GM18499 (cell line): ENCODE data around the gene NHSL2.
"Not testable (repeated sequence)": the region's sequence is repeated elsewhere in the genome, so short reads cannot be mapped to it uniquely, and the experiment has no call there.

Experiments used
- ATAC-seq: cut with Tn5 transposase; IDR thresholded peaks from one replicate; pipeline ENCODE4 v1.9.1; 2021; ENCODE audit warnings: moderate number of reproducible peaks; ENCODE audit not compliant: insufficient read depth, unreplicated experiment

NHSL2 gene

GRCh38 chrX:72058346-72058745 lies 147.7 kb downstream of the NHSL2 start:
- ATAC-seq, result not testable (repeated sequence)

DNA sequence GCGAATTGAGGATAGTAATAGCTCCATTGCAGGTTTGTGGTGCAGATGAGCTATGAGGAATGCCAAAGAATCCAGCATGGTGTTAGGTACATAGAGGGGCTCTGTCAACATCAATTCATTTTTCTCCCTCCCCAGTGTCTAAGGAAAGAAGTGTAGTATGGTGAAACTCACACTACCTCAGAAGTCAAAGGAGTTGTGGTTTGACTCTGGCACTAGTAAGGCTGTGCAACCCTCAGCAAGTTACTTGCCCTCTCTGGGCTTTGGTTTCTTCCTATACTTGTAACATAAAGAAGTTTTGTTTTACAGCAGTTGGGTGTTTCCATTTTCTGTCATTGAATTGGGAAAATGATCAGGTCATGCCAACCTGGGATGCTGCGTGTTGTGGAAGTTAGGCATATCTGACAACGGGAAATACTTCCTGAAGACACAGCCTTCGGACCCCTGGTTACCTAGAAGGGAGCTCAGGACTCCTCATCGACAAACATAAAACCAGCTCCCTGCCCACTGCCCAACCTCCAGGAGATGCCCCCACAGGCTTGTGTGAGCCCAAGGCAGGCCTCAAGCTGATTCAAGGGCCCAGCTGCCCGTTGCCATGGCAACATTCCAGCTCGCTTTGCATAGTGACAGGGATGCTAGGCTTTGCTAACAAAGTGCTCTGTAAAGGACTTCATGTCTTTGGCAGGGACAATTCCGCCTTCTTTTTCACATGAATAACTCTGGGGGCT lies 149.7 kb downstream of the NHSL2 start:
- ATAC-seq, result no peak

GRCh38 chrX:72060921-72061490 lies 150.4 kb downstream of the NHSL2 start:
- no peak for ATAC-seq

GRCh38 chrX:72062916-72063315 lies 152.3 kb downstream of the NHSL2 start:
- no peak for ATAC-seq

DNA sequence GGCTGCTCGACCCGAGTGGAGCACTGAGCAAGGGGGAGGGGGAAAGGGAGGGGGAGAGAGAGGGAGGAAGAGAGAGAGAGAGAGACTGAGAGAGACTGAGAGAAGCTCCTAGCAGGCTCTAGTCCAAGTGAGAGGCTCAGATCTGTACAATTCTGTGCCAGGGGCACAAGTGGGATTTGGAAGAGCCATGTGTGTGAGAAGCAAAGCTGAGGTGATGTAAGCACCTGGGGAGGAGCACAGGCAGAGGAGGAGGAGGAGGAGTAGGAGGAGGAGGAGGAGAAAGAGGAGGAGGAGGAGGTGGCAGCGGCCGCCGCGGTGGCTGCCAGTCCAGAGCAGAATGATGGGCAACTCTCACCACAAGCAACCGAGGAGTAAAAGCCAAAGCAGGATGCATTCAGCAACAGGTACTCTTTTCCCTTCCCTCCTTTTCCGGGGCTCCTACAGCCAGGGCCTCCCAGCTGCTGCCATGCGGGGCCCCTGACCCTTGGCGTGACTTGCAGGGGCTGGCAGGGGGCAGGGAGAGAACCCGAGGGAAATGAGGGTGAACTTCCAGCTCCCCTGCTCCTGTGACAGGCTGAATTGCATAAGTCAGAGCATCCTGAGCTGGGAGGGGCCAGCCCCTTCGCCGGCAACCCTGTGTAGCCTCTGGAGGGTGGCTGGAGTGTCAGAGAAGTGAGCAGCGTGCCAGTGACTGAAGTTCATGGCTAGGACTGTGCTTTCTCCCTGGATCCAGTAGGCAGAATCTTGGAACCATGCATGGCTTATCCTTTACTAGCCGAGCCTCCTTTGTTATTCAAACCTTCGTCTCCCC lies 158.9 kb downstream of the NHSL2 start:
- no peak for ATAC-seq

GRCh38 chrX:72071213-72071612 lies 160.6 kb downstream of the NHSL2 start:
- ATAC-seq, result no peak

- no peak for ATAC-seq
These were observed 163.0 kb downstream of the NHSL2 start for GRCh38 chrX:72073633-72074032.

GRCh38 chrX:72078411-72078810 lies 167.8 kb downstream of the NHSL2 start:
- ATAC-seq, result no peak

- no peak for ATAC-seq
These were observed 169.0 kb downstream of the NHSL2 start for GRCh38 chrX:72079607-72080006.

DNA sequence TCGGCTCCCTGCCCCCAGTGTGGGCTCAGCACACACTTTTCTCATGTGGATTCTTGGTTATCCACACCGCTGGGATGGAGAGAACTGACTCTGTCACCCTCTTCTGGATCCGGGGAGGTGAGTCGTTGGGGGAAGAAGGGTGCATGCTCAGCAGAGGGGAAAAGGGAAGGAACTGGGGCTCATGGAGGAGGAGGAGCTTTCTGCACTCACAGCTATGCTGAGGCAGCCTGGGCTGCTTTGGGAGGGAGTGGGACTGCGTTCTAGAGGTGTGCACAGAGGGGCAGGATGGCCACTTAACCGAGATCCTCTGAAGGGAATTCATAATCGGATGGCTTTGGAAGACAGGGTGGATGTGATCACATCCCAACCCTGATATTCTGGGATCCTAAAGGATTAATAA lies 169.5 kb downstream of the NHSL2 start:
- ATAC-seq, result no peak

GRCh38 chrX:72080800-72081199 lies 170.2 kb downstream of the NHSL2 start:
- ATAC-seq, result no peak

DNA sequence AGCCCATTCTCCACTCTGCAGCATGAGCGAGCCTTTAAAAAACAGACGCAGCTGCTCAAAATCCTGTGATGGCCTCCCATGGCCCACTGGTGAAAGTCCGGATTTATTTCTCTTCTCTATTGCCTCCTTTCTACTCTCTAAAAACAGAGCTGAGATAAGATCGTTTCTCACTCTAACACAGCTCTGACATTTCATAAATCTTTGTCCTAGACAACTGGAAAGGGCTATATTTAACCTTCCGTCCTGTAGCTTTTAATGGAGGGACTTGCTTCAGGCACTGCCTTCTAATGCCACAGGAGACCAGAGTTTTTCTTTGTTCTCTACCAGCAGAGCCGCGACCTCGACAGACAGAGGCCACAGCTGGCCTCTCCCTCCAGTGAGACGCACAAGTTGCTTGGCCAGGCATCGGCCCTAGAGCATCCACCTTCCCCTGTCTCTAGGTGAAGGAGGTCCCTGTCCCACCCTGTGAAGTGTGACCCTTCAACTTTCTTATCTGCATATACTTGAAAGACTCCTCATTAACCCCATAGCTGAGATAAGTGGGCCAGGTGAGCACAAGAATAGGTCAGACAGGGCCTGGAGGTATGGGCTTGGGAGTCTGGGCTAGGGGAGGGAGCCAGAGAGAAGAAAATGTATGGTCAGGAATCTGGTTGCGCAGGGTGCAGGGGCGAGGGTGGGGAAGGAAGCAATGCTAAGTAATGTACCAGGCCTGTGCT lies 171.1 kb downstream of the NHSL2 start:
- ATAC-seq, result no peak

DNA sequence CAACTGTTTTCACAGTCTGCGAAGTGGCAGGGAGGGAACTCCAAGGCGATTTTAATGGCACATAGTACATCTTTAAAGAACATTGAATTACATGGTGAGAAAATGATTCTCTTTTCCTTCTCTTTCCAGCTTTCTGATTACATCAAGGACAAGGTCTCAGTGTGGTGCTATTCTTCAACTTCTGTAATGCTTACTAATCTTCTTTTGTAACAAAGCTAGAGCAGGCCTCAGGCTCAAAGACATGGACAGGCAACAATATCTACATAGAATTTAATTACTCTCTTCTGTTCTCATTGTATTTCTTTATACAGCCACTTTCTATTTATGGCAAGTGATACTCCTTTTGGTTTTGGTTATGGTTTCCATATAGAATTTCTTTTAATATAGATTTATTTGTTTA lies 172.6 kb downstream of the NHSL2 start:
- ATAC-seq, result no peak

GRCh38 chrX:72084114-72084513 lies 173.5 kb downstream of the NHSL2 start:
- ATAC-seq, result no peak

DNA sequence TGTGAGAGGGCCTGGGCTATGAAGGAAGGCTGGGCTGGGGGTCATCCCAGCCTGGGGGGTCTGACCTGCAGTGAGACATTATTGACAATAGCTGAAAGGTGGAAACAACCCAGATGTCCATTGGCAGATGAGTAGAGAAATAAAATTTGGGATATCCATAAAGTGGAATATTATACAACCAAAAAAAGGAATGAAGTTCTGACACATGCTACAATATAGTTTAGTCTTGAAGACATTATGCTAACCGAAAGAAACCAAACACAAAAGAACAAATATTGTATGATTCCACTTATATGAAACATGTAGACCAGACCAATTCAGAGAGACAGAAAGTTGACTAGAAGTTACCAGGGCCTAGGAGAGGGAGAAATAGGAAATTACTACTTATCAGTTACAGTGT lies 176.3 kb downstream of the NHSL2 start:
- ATAC-seq, result no peak

DNA sequence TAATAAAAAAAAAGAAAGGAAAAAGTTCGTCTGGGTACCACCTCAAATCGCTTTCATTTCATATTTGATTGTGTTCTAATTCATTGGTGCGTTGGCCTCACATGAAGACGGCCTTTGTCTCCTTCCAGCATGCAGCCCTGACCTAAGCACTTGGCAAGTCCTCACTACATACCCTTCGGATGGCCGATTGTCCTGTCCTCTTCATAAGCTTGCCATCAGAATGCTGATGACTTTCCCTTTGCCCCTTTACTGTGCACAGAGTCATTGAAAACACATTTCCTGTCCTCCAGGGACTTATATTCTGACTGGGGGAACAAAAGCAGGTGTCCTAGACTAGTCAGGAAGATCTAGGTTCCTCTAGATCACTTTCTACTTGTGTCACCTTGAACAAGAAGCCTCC lies 178.1 kb downstream of the NHSL2 start:
- ATAC-seq, result no peak

DNA sequence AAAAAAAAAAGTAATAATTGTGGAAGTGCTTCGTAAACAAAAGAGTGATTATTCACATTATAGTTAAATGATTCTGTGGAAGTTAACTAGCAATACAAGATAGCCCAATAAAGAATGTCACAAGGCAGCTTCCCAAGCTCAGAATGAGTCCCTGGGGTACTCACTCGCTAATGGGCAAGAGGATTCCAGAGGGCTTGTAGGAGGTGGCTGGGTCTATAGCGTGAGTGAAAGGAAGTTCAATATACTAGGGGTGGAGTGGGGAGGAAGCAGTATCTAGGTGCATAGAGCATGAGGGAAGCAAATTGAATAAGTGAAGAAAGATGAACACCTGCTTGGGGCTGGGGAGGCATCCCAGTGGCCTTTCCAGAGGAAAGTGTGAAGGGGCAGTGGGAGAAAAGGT lies 178.6 kb downstream of the NHSL2 start:
- no peak for ATAC-seq

GRCh38 chrX:72094894-72095293 lies 184.2 kb downstream of the NHSL2 start:
- peak; percentile 61 for ATAC-seq

GRCh38 chrX:72095370-72095769 lies 184.7 kb downstream of the NHSL2 start:
- no peak for ATAC-seq

DNA sequence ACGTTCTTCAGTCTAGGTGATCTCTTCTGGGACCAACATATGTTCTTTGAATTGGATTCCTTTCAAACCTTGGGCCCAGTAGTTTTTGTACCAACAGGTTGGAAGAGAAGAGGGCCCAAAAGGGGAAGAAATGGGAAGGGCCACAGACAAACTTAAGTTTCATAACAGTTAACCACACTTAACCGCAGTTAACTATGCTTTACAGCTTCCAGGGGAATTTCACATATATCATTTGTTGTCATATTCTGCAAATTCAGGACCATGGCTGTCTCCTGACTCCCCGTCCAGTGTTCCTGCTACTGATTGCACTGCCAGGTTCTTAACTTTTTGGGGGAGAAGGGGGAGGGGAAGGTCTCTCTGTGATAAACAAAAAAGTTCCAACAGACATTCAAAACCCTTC lies 186.5 kb downstream of the NHSL2 start:
- ATAC-seq, result no peak
